Natural killer cell (primary cell): ENCODE data around the gene SPSB3. TPM values are rescaled to one million over a fixed set of nuclear protein-coding genes. Genes with fewer than 3 reads are reported as not detected.

Experiments
- ATAC-seq, 3 donors: fragments of 150-1000 bp in 2 of 3; fragments of 200-7000 bp in 1 of 3; cut with Tn5 transposase; 1 replicate in 1 of 3; 2 replicates in 2 of 3; pipeline ENCODE4 v1.10.0; 2021; ENCODE audit warnings: mild to moderate bottlenecking in 2 of 3, moderate library complexity in 2 of 3
- DNase-seq, 2 donors: peaks; one replicate each; pipeline versions ENCODE4 v3.0.0 to v3.0.0-alpha.2; 2013 to 2021; ENCODE audit warnings: mixed read lengths in 1 of 2
- H3K27ac ChIP-seq: one replicate; pipeline ENCODE4 v1.5.1; 2013; ENCODE audit warnings: mild to moderate bottlenecking, low read length
- H3K27me3 ChIP-seq: one replicate; pipeline ENCODE4 v1.6.1; 2013; ENCODE audit warnings: low read length; ENCODE audit not compliant: control insufficient read depth, insufficient read depth
- H3K36me3 ChIP-seq: one replicate; pipeline ENCODE4 v1.6.1; 2013; ENCODE audit warnings: low read length; ENCODE audit not compliant: control insufficient read depth, insufficient read depth
- H3K4me1 ChIP-seq: one replicate; pipeline ENCODE4 v1.6.1; 2013; ENCODE audit warnings: low read length; ENCODE audit not compliant: control insufficient read depth, insufficient read depth
- H3K4me3 ChIP-seq: one replicate; pipeline ENCODE4 v1.5.1; 2013; ENCODE audit warnings: low read length
- H3K9me3 ChIP-seq: one replicate; pipeline ENCODE4 v1.6.1; 2013; ENCODE audit warnings: low read length; ENCODE audit not compliant: control insufficient read depth, insufficient read depth
- H3K27ac Mint-ChIP-seq, 2 donors: one replicate each; pipeline ENCODE4 v1.8.0; 2022; ENCODE audit warnings: mild to moderate bottlenecking in 2 of 2, mixed read lengths in 2 of 2, moderate library complexity in 1 of 2
- H3K27me3 Mint-ChIP-seq, 2 donors: one replicate each; pipeline ENCODE4 v1.8.0; 2022; ENCODE audit warnings: low read depth in 2 of 2, mixed read lengths in 2 of 2
- H3K36me3 Mint-ChIP-seq: one replicate; pipeline ENCODE4 v1.8.0; 2022; ENCODE audit warnings: mixed read lengths
- H3K4me1 Mint-ChIP-seq, 2 donors: one replicate each; pipeline ENCODE4 v1.8.0; 2022; ENCODE audit warnings: mixed read lengths in 2 of 2
- H3K4me3 Mint-ChIP-seq: one replicate; pipeline ENCODE4 v1.8.0; 2022; ENCODE audit warnings: mild to moderate bottlenecking, moderate library complexity, mixed read lengths
- H3K9me3 Mint-ChIP-seq, 2 donors: one replicate each; pipeline ENCODE4 v1.8.0; 2022; ENCODE audit warnings: mixed read lengths in 2 of 2
- CTCF ChIP-seq: fragments of 200-600 bp; IDR thresholded peaks from one replicate; pipeline ENCODE4 v1.8.0; 2022; ENCODE audit warnings: antibody characterized with exemption
- WGBS: methylation state at CpG from one replicate; pipeline ENCODE4 v1.1.7; 2013; ENCODE audit warnings: missing lambda C conversion rate; ENCODE audit not compliant: insufficient coverage; 5-methylcytosine and 5-hydroxymethylcytosine counted together
- intact Hi-C: fragments of 100-400 bp; cut with micrococcal nuclease; formaldehyde crosslinking; loops from one replicate; pipeline ENCODE4 v1.14.2; 2022
- total RNA-seq, 4 donors: library from RNA; stranded (reverse); fragments of 120-200 nt in 1 of 4; gene quantifications; one replicate each; pipeline versions ENCODE4 v1.2.3 to v1.2.4, GENCODE V29; 2013 to 2022

The SPSB3 gene
- total RNA-seq, 3 donors from 2014 or later (not counting 1 experiment from before 2014, with no cell fraction given) = 100 to 122 (median 110) TPM

DNA sequence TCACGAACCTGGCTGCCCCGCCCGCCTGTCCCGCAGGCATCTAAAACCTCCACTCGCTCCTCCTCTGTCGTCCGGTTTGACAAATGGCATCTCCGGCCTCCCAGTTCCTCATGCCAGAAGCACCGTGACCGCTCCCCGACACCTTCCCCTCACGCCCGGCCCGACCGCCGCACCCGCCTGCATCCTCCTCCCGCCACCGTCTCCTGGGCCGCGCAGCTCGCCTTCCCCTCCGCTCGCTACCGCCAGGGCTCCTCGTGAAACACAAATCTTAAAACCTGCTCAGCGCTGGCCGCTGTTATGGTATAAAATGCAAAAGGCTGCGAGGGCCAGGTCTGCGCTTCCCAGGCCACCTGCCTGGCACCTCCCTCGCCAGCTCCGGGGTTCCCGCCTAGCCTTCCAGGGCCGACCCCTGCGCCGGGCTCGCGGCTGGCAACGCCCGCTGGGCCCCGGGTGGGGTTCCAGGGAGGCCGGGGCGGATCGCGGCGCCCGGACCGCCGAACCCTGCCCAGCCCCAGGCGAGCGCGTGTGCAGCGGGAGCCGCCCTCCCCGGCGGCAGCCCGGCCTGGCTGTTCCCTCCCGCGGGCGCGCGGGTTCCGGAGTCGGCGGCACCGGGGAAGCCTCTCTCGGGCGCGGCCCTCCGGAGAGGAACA lies 488 bp downstream of the SPSB3 start:
- Mint-ChIP-seq H3K27ac (peak overlapping the region; percentile 88 to 92), H3K4me1 (peaks cover 10 to 22% of the 10 kb centered on the region in 2 donors), H3K36me3 (no peaks in the 10 kb centered on the region), H3K9me3 (no peaks in the 10 kb centered on the region), H3K4me3 (peak overlapping the region; percentile 89), H3K27me3 (no peaks in the 10 kb centered on the region)
- H3K27ac ChIP-seq = peak overlapping the region; percentile 19
- peak overlapping the region; percentile 51 for H3K4me3 ChIP-seq
- peak; percentile 38 for TF ChIP-seq CTCF
- peaks cover 18% of the 10 kb centered on the region for H3K36me3 ChIP-seq
- intact Hi-C loops = loop anchor here (1.0 to 2.0 kb wide), 2 partner anchors 9 to 45 kb away; partner anchors contain the start of genes FAHD1, HAGH and MRPS34
- no peaks in the 10 kb centered on the region for H3K9me3 ChIP-seq
- peak in 2 of 3 donors; percentile 0 for ATAC-seq
- H3K27me3 ChIP-seq = no peaks in the 10 kb centered on the region
- DNase-seq = peak; percentile 38 to 65
- peaks cover 49% of the 10 kb centered on the region for H3K4me1 ChIP-seq
- under 1% methylated on average over 70 of the region's 70 CpGs for WGBS

DNA sequence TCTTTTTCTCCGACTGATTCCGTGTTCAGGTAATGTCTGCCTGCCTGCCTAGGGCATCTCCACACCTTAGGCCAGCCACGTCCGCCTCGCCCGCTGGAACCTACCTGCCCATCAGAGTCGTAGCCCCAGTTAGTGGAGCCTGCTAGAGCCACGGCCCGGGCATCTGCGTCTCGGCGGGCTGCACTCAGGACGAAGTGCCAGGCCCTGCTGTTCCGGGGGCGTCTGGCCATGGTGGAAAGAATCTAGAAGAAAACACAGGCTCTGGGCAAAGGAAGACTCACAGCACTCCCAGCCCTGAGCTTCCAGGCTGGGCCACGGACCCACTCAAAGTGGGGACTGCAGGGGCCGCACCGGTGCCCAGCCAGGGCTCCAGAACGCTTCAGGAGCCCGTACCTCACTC lies 1.1 kb downstream of the SPSB3 start:
- no peak for DNase-seq
- intact Hi-C loops = no loop called here
- Histone ChIP-seq H3K9me3 (no peaks in the 10 kb centered on the region), H3K27ac (peak overlapping the region; percentile 19), H3K4me3 (peak overlapping the region; percentile 51), H3K36me3 (peaks cover 19% of the 10 kb centered on the region), H3K4me1 (peaks cover 49% of the 10 kb centered on the region), H3K27me3 (no peaks in the 10 kb centered on the region)
- WGBS = 82% methylated on average over 20 of the region's 20 CpGs
- TF ChIP-seq CTCF = no peak
- no peak for ATAC-seq
- no peaks in the 10 kb centered on the region for H3K27me3 Mint-ChIP-seq
- no peaks in the 10 kb centered on the region for H3K9me3 Mint-ChIP-seq
- H3K27ac Mint-ChIP-seq = peak overlapping the region; percentile 88 to 92
- H3K36me3 Mint-ChIP-seq = no peaks in the 10 kb centered on the region
- H3K4me1 Mint-ChIP-seq = peaks cover 10 to 22% of the 10 kb centered on the region in 2 donors
- H3K4me3 Mint-ChIP-seq = peak overlapping the region; percentile 89

GRCh38 chr16:1780677-1781072 lies 1.7 kb downstream of the SPSB3 start:
- no peak for ATAC-seq
- Mint-ChIP-seq H3K9me3 (no peaks in the 10 kb centered on the region), H3K27me3 (no peaks in the 10 kb centered on the region), H3K36me3 (no peaks in the 10 kb centered on the region), H3K4me3 (peak overlapping the region; percentile 89), H3K27ac (peak overlapping the region in 1 of 2 donors; percentile 88), H3K4me1 (peaks cover 10 to 22% of the 10 kb centered on the region in 2 donors)
- no peak for TF ChIP-seq CTCF
- WGBS = 93% methylated on average over 6 of the region's 6 CpGs
- H3K27me3 ChIP-seq = no peaks in the 10 kb centered on the region
- no peaks in the 10 kb centered on the region for H3K9me3 ChIP-seq
- H3K27ac ChIP-seq = no peak overlapping the region
- intact Hi-C loops = no loop called here
- H3K4me1 ChIP-seq = peaks cover 49% of the 10 kb centered on the region
- H3K36me3 ChIP-seq = peaks cover 19% of the 10 kb centered on the region
- DNase-seq = no peak
- H3K4me3 ChIP-seq = no peak overlapping the region
